Measurements from ENCODE around the gene FAT1.

GRCh38 chr4:186759990-186760389, 36.3 kb upstream of the FAT1 start:
- no peak for TF ChIP-seq CTCF (IDR thresholded peaks at IDR 0.05)
- no peak for TF ChIP-seq POLR2A (IDR thresholded peaks at IDR 0.05)
- no peak for TF ChIP-seq EP300 (IDR thresholded peaks at IDR 0.05; ENCODE audit: low read depth)
- no peak for TF ChIP-seq POLR2AphosphoS5 (IDR thresholded peaks at IDR 0.05)
